ENCODE data around the gene CLEC4M.
"Not testable (repeated sequence)": the region's sequence is repeated elsewhere in the genome, so short reads cannot be mapped to it uniquely, and the experiment has no call there.

- not testable (repeated sequence) for TF ChIP-seq CTCF, POLR2A, EP300 (IDR thresholded peaks at IDR 0.05)
These were observed 2.0 kb downstream of the CLEC4M start for GRCh38 chr19:7765043-7765442.
